ENCODE measurements around the gene NOVA2.

DNA sequence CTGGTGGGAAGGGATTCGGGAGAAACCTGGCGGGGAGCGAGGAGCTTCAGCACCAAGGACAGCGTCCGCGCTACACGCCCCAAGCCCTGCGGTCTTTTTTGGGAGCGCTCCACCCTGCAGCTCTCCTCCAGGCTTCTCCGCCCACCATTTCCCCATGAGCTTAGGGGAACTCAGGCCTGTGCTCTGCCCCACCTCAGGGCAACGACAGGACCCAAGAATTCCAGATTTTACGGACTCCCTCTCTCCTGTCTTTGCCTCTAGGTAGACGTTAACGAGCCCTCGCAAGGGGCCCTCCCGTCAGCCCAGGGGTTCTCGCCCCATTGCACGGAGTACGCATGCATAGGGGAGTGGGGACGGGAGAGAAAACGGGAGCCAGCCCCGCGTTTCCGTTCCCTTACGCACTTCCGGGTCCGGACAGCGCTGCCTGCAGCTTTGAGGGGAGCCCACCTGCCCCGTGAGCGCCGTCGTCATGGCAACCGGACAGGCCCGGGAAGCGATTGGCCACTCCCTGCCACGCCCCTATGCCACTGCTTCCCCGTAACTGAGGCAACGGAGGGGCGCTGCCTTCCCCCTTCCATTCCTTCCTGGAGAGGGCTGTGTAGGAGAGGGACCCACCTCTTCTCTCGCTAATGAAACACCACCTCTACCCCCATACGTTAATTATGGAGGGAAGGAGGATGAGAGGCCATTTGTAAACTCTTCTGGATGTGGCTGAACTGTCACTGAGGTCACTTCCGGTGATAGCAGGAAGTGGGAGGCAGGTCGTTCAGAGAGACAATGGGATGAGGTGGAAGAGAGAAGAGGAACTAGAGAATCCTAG, 20.8 kb downstream of the NOVA2 start:
- TF ChIP-seq, protein P1, sequence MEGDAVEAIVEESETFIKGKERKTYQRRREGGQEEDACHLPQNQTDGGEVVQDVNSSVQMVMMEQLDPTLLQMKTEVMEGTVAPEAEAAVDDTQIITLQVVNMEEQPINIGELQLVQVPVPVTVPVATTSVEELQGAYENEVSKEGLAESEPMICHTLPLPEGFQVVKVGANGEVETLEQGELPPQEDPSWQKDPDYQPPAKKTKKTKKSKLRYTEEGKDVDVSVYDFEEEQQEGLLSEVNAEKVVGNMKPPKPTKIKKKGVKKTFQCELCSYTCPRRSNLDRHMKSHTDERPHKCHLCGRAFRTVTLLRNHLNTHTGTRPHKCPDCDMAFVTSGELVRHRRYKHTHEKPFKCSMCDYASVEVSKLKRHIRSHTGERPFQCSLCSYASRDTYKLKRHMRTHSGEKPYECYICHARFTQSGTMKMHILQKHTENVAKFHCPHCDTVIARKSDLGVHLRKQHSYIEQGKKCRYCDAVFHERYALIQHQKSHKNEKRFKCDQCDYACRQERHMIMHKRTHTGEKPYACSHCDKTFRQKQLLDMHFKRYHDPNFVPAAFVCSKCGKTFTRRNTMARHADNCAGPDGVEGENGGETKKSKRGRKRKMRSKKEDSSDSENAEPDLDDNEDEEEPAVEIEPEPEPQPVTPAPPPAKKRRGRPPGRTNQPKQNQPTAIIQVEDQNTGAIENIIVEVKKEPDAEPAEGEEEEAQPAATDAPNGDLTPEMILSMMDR (IDR thresholded peaks at IDR 0.05 in 2 of 3, conservative IDR thresholded peaks at IDR 0.05 in 1 of 3; ENCODE audit: borderline replicate concordance in 1 of 3, insufficient read depth in 1 of 3, low read depth in 2 of 3, low read length in 2 of 3): no peak
- TF ChIP-seq SIN3A (IDR thresholded peaks at IDR 0.05; ENCODE audit: low read depth) (no peak), POLR2A (IDR thresholded peaks at IDR 0.05; ENCODE audit: borderline replicate concordance, extremely low read depth, insufficient read depth, insufficient read length) (no peak), SRF (IDR thresholded peaks at IDR 0.05; ENCODE audit: low read depth) (no peak), EZH2 (IDR thresholded peaks at IDR 0.05) (no peak), RAD21 (IDR thresholded peaks at IDR 0.05; ENCODE audit: low read depth) (no peak), JUND (IDR thresholded peaks at IDR 0.05) (no peak)
